HepG2 (cell line): ENCODE measurements around the gene BAG3. TPM values are rescaled to one million over a fixed set of nuclear protein-coding genes. Genes with fewer than 3 reads are reported as not detected.

Experiments used
- ASH2L ChIP-seq: fragments of 300-600, 200-600 bp; sonication (generic); IDR thresholded peaks from 2 replicates; pipeline ENCODE4 v1.7.0; 2017; ENCODE audit warnings: low read depth, mild to moderate bottlenecking, moderate library complexity, mixed read lengths, low read length; ENCODE audit not compliant: insufficient read length
- FOXK1 ChIP-seq: sonication (generic); formaldehyde crosslinking; IDR thresholded peaks from 2 replicates; pipeline ENCODE4 v1.4.0; 2020; ENCODE audit warnings: low read depth, missing genetic modification reagents, borderline replicate concordance
- KDM6A ChIP-seq: IDR thresholded peaks from 2 replicates; pipeline ENCODE4 v1.6.1; 2016; ENCODE audit warnings: low read depth
- SAP130 ChIP-seq: IDR thresholded peaks from 2 replicates; pipeline ENCODE4 v1.6.1; 2016; ENCODE audit warnings: low read depth
- TEAD3 ChIP-seq: optimal IDR thresholded peaks from 2 replicates; pipeline ENCODE3; 2016; ENCODE audit warnings: borderline replicate concordance
- TEF ChIP-seq: sonication (generic); formaldehyde crosslinking; IDR thresholded peaks from 2 replicates; pipeline ENCODE4 v1.5.0; 2020; ENCODE audit warnings: missing genetic modification reagents
- ZBTB3 ChIP-seq: sonication (generic); formaldehyde crosslinking; IDR thresholded peaks from 2 replicates; pipeline ENCODE4 v1.4.0; 2020; ENCODE audit warnings: low read depth, mild to moderate bottlenecking, moderate library complexity, missing genetic modification reagents, borderline replicate concordance
- ZNF574 ChIP-seq: sonication (generic); formaldehyde crosslinking; IDR thresholded peaks from 2 replicates; pipeline ENCODE4 v1.4.0; 2020; ENCODE audit warnings: missing genetic modification reagents
- ZNF687 ChIP-seq: sonication (generic); formaldehyde crosslinking; IDR thresholded peaks from 2 replicates; pipeline ENCODE4 v1.5.1; 2020; ENCODE audit warnings: mild to moderate bottlenecking, missing genetic modification reagents, moderate library complexity
- ZNF850 ChIP-seq: sonication (generic); formaldehyde crosslinking; conservative IDR thresholded peaks from 2 replicates; pipeline ENCODE4 v1.9.0; 2021; ENCODE audit warnings: mild to moderate bottlenecking, missing genetic modification reagents
- polyA plus RNA-seq, 8 experiments: library from polyadenylated mRNA; depleted of rRNA in 3 of 8; stranded (reverse) in 7 of 8; unstranded in 1 of 8; fragments of >200 nt; fragmentation: Illumina TruSeq in 4 of 8; extraction: Trizol in 4 of 8; gene quantifications; 2 replicates each; pipeline versions ENCODE4 v1.2.1 to v1.2.3, GENCODE V29; 2011 to 2016; ENCODE audit warnings: low read depth in 4 of 8, missing spikeins in 1 of 8, mixed read lengths in 1 of 8; ENCODE audit not compliant: insufficient read depth in 1 of 8
- total RNA-seq, 5 experiments: library from RNA; depleted of rRNA; stranded (reverse); fragments of >200 nt; fragmentation: Illumina TruSeq; extraction: Trizol; gene quantifications; 2 replicates each; pipeline ENCODE4 v1.2.3, GENCODE V29; 2016; ENCODE audit warnings: low read depth in 1 of 5
- TF ChIP-seq, protein P1 (sequence below): sonication (generic); formaldehyde crosslinking; IDR thresholded peaks from 2 replicates; pipeline ENCODE4 v1.4.0; 2020; ENCODE audit warnings: missing genetic modification reagents, borderline replicate concordance
- TF ChIP-seq, protein P2 (sequence below): sonication (generic); formaldehyde crosslinking; IDR thresholded peaks from 2 replicates; pipeline ENCODE4 v1.5.1; 2020; ENCODE audit warnings: missing genetic modification reagents, mild to moderate bottlenecking, borderline replicate concordance

BAG3 gene
- total and polyA plus RNA-seq, 2 of the 13 experiments (the other 11 are each of a cell fraction or from before 2014, with no cell fraction given), result 2.9 to 6.7 TPM

GRCh38 chr10:119650692-119651513 lies at the start of gene BAG3 (continued):
- TF ChIP-seq TEF, result 0 out of 2 replicates have a peak, but pooled peaks have one; percentile 57
- TF ChIP-seq KDM6A (CRISPR knock-in tag), result no peak
- TF ChIP-seq ASH2L, result peak; percentile 36
- TF ChIP-seq ZNF687, result peak; percentile 80
- TF ChIP-seq ZNF574, result peak; percentile 74
- no peak for TF ChIP-seq TEAD3 (CRISPR knock-in tag)
- TF ChIP-seq, protein P1, sequence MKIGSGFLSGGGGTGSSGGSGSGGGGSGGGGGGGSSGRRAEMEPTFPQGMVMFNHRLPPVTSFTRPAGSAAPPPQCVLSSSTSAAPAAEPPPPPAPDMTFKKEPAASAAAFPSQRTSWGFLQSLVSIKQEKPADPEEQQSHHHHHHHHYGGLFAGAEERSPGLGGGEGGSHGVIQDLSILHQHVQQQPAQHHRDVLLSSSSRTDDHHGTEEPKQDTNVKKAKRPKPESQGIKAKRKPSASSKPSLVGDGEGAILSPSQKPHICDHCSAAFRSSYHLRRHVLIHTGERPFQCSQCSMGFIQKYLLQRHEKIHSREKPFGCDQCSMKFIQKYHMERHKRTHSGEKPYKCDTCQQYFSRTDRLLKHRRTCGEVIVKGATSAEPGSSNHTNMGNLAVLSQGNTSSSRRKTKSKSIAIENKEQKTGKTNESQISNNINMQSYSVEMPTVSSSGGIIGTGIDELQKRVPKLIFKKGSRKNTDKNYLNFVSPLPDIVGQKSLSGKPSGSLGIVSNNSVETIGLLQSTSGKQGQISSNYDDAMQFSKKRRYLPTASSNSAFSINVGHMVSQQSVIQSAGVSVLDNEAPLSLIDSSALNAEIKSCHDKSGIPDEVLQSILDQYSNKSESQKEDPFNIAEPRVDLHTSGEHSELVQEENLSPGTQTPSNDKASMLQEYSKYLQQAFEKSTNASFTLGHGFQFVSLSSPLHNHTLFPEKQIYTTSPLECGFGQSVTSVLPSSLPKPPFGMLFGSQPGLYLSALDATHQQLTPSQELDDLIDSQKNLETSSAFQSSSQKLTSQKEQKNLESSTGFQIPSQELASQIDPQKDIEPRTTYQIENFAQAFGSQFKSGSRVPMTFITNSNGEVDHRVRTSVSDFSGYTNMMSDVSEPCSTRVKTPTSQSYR (CRISPR knock-in tag), result peak; percentile 94
- peak; percentile 36; the same call in 1 of the 2 replicates for TF ChIP-seq FOXK1 (CRISPR knock-in tag)
- TF ChIP-seq SAP130 (CRISPR knock-in tag), result peak; percentile 53
- TF ChIP-seq, protein P2, sequence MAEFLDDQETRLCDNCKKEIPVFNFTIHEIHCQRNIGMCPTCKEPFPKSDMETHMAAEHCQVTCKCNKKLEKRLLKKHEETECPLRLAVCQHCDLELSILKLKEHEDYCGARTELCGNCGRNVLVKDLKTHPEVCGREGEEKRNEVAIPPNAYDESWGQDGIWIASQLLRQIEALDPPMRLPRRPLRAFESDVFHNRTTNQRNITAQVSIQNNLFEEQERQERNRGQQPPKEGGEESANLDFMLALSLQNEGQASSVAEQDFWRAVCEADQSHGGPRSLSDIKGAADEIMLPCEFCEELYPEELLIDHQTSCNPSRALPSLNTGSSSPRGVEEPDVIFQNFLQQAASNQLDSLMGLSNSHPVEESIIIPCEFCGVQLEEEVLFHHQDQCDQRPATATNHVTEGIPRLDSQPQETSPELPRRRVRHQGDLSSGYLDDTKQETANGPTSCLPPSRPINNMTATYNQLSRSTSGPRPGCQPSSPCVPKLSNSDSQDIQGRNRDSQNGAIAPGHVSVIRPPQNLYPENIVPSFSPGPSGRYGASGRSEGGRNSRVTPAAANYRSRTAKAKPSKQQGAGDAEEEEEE (CRISPR knock-in tag), result 0 out of 2 replicates have a peak, but pooled peaks have one; percentile 20
- 0 out of 2 replicates have a peak, but pooled peaks have one; percentile 36 for TF ChIP-seq ZBTB3 (CRISPR knock-in tag)
- TF ChIP-seq ZNF850 (CRISPR knock-in tag), result no peak
